ENCODE data around the gene LAMB1.

LAMB1 gene

GRCh38 chr7:108002726-108003598 is at the start of gene LAMB1:
Gene LAMB1 (minus strand): TSS chr7:108003161. CDS start chr7:108002885, 276 bp downstream.
- TF ChIP-seq CTCF (IDR thresholded peaks at IDR 0.05; ENCODE audit: borderline replicate concordance, insufficient read depth, low read depth, low read length) = no peak
- H3K4me3 ChIP-seq (ENCODE audit: low read depth, low read length) = no peak within 1 kb of the TSS

GRCh38 chr7:108051454-108051853 is 48.5 kb upstream of the LAMB1 start:
- TF ChIP-seq CTCF (IDR thresholded peaks at IDR 0.05; ENCODE audit: borderline replicate concordance, insufficient read depth, low read depth, low read length) = no peak

GRCh38 chr7:108049962-108050361 is 47.0 kb upstream of the LAMB1 start:
- no peak for TF ChIP-seq CTCF (IDR thresholded peaks at IDR 0.05; ENCODE audit: borderline replicate concordance, insufficient read depth, low read depth, low read length)
- no peak overlapping the region for H3K4me3 ChIP-seq (ENCODE audit: low read depth, low read length)

More at GRCh38 chr7:108051454-108051853, 48.5 kb upstream of the LAMB1 start:
- no peak overlapping the region for H3K4me3 ChIP-seq (ENCODE audit: low read depth, low read length)

GRCh38 chr7:108048422-108048821 is 45.5 kb upstream of the LAMB1 start:
- no peak overlapping the region for H3K4me3 ChIP-seq (ENCODE audit: low read depth, low read length)
- TF ChIP-seq CTCF (IDR thresholded peaks at IDR 0.05; ENCODE audit: borderline replicate concordance, insufficient read depth, low read depth, low read length) = no peak

GRCh38 chr7:108046952-108047506 is 44.1 kb upstream of the LAMB1 start:
- no peak overlapping the region for H3K4me3 ChIP-seq (ENCODE audit: low read depth, low read length)
- no peak for TF ChIP-seq CTCF (IDR thresholded peaks at IDR 0.05; ENCODE audit: borderline replicate concordance, insufficient read depth, low read depth, low read length)

- H3K4me3 ChIP-seq (ENCODE audit: low read depth, low read length) = no peak overlapping the region
- no peak for TF ChIP-seq CTCF (IDR thresholded peaks at IDR 0.05; ENCODE audit: borderline replicate concordance, insufficient read depth, low read depth, low read length)
Observed at GRCh38 chr7:108045669-108046068, 42.7 kb upstream of the LAMB1 start.

- no peak for TF ChIP-seq CTCF (IDR thresholded peaks at IDR 0.05; ENCODE audit: borderline replicate concordance, insufficient read depth, low read depth, low read length)
- H3K4me3 ChIP-seq (ENCODE audit: low read depth, low read length) = no peak overlapping the region
Observed at GRCh38 chr7:108045154-108045553, 42.2 kb upstream of the LAMB1 start.
